Measurements from ENCODE around the gene BLNK. TPM values are rescaled to one million over a fixed set of nuclear protein-coding genes. Genes with fewer than 3 reads are reported as not detected.

BLNK gene
- polyA plus RNA-seq, 1 donor: 27.4 TPM

- H3K36me3 ChIP-seq (ENCODE audit: control insufficient read depth, insufficient read depth, low read length): no peaks in the 10 kb centered on the region
- no peaks in the 10 kb centered on the region for H3K27me3 ChIP-seq (ENCODE audit: control insufficient read depth, insufficient read depth, low read length)
- WGBS (ENCODE audit: insufficient coverage, low lambda C conversion rate): no CpG with 5 or more reads among the region's 3 CpGs
- no peaks in the 10 kb centered on the region for H3K4me1 ChIP-seq (ENCODE audit: control insufficient read depth, insufficient read depth, low read length)
- no peak overlapping the region for H3K4me3 ChIP-seq (ENCODE audit: low read length)
- DNase-seq: no peak
- no peak overlapping the region for H3K27ac ChIP-seq (ENCODE audit: low read length)
- H3K9me3 ChIP-seq (ENCODE audit: control insufficient read depth, low read depth, low read length): no peaks in the 10 kb centered on the region
These were observed 33.6 kb upstream of the BLNK start for GRCh38 chr10:96305019-96305418.

- no CpG with 5 or more reads among the region's 8 CpGs for whole genome bisulfite sequencing (ENCODE audit: insufficient coverage, low lambda C conversion rate)
- no peaks in the 10 kb centered on the region for H3K27me3 ChIP-seq (ENCODE audit: control insufficient read depth, insufficient read depth, low read length)
- no peaks in the 10 kb centered on the region for H3K36me3 ChIP-seq (ENCODE audit: control insufficient read depth, insufficient read depth, low read length)
These were observed 32.9 kb upstream of the BLNK start, which contains the start of gene DNTT for GRCh38 chr10:96304230-96304629. DNTT (plus strand) TSS chr10:96304434; CDS start chr10:96304498, 64 bp downstream.

GRCh38 chr10:96301616-96302015, 30.2 kb upstream of the BLNK start:
- Histone ChIP-seq H3K36me3 (ENCODE audit: control insufficient read depth, insufficient read depth, low read length) (no peaks in the 10 kb centered on the region), H3K27ac (ENCODE audit: low read length) (no peak overlapping the region), H3K9me3 (ENCODE audit: control insufficient read depth, low read depth, low read length) (no peaks in the 10 kb centered on the region), H3K4me3 (ENCODE audit: low read length) (no peak overlapping the region), H3K4me1 (ENCODE audit: control insufficient read depth, insufficient read depth, low read length) (no peaks in the 10 kb centered on the region), H3K27me3 (ENCODE audit: control insufficient read depth, insufficient read depth, low read length) (no peaks in the 10 kb centered on the region)
- no peak for DNase-seq
- no CpG with 5 or more reads among the region's 1 CpG for WGBS (ENCODE audit: insufficient coverage, low lambda C conversion rate)

More at GRCh38 chr10:96304230-96304629, 32.9 kb upstream of the BLNK start, which contains the start of gene DNTT:
- no peak for DNase-seq
- Histone ChIP-seq H3K4me3 (ENCODE audit: low read length) (no peak within 1 kb of the TSS), H3K27ac (ENCODE audit: low read length) (no peak within 1 kb of the TSS), H3K4me1 (ENCODE audit: control insufficient read depth, insufficient read depth, low read length) (no peaks in the 10 kb centered on the region), H3K9me3 (ENCODE audit: control insufficient read depth, low read depth, low read length) (no peaks in the 10 kb centered on the region)

GRCh38 chr10:96299383-96299782, 28.0 kb upstream of the BLNK start:
- WGBS (ENCODE audit: insufficient coverage, low lambda C conversion rate): no CpG with 5 or more reads among the region's 5 CpGs
- Histone ChIP-seq H3K9me3 (ENCODE audit: control insufficient read depth, low read depth, low read length) (no peaks in the 10 kb centered on the region), H3K4me1 (ENCODE audit: control insufficient read depth, insufficient read depth, low read length) (no peaks in the 10 kb centered on the region), H3K4me3 (ENCODE audit: low read length) (no peak overlapping the region), H3K36me3 (ENCODE audit: control insufficient read depth, insufficient read depth, low read length) (no peaks in the 10 kb centered on the region), H3K27me3 (ENCODE audit: control insufficient read depth, insufficient read depth, low read length) (no peaks in the 10 kb centered on the region), H3K27ac (ENCODE audit: low read length) (no peak overlapping the region)
- DNase-seq: no peak

GRCh38 chr10:96298362-96298761, 27.0 kb upstream of the BLNK start:
- DNase-seq: no peak
- H3K27me3 ChIP-seq (ENCODE audit: control insufficient read depth, insufficient read depth, low read length): no peaks in the 10 kb centered on the region
- H3K9me3 ChIP-seq (ENCODE audit: control insufficient read depth, low read depth, low read length): no peaks in the 10 kb centered on the region
- no peak overlapping the region for H3K27ac ChIP-seq (ENCODE audit: low read length)
- H3K4me1 ChIP-seq (ENCODE audit: control insufficient read depth, insufficient read depth, low read length): peaks cover 6% of the 10 kb centered on the region
- no peak overlapping the region for H3K4me3 ChIP-seq (ENCODE audit: low read length)
- 57% methylated on average over 1 of the region's 3 CpGs for WGBS (ENCODE audit: insufficient coverage, low lambda C conversion rate)
- H3K36me3 ChIP-seq (ENCODE audit: control insufficient read depth, insufficient read depth, low read length): no peaks in the 10 kb centered on the region

- Histone ChIP-seq H3K27ac (ENCODE audit: low read length) (no peak overlapping the region), H3K9me3 (ENCODE audit: control insufficient read depth, low read depth, low read length) (no peaks in the 10 kb centered on the region), H3K27me3 (ENCODE audit: control insufficient read depth, insufficient read depth, low read length) (no peaks in the 10 kb centered on the region), H3K4me3 (ENCODE audit: low read length) (no peak overlapping the region), H3K36me3 (ENCODE audit: control insufficient read depth, insufficient read depth, low read length) (no peaks in the 10 kb centered on the region), H3K4me1 (ENCODE audit: control insufficient read depth, insufficient read depth, low read length) (peaks cover 6% of the 10 kb centered on the region)
- WGBS (ENCODE audit: insufficient coverage, low lambda C conversion rate): 100% methylated on average over 1 of the region's 2 CpGs
- DNase-seq: no peak
These were observed 26.1 kb upstream of the BLNK start for GRCh38 chr10:96297486-96297885.

- no CpG with 5 or more reads among the region's 4 CpGs for WGBS (ENCODE audit: insufficient coverage, low lambda C conversion rate)
- H3K36me3 ChIP-seq (ENCODE audit: control insufficient read depth, insufficient read depth, low read length): no peaks in the 10 kb centered on the region
- H3K27ac ChIP-seq (ENCODE audit: low read length): no peak overlapping the region
- DNase-seq: no peak
- H3K4me3 ChIP-seq (ENCODE audit: low read length): no peak overlapping the region
- H3K9me3 ChIP-seq (ENCODE audit: control insufficient read depth, low read depth, low read length): no peaks in the 10 kb centered on the region
- H3K4me1 ChIP-seq (ENCODE audit: control insufficient read depth, insufficient read depth, low read length): peaks cover 6% of the 10 kb centered on the region
- no peaks in the 10 kb centered on the region for H3K27me3 ChIP-seq (ENCODE audit: control insufficient read depth, insufficient read depth, low read length)
These were observed 24.1 kb upstream of the BLNK start for GRCh38 chr10:96295475-96295874.

GRCh38 chr10:96292971-96293920, 21.9 kb upstream of the BLNK start:
- Histone ChIP-seq H3K36me3 (ENCODE audit: control insufficient read depth, insufficient read depth, low read length) (no peaks in the 10 kb centered on the region), H3K4me3 (ENCODE audit: low read length) (no peak overlapping the region), H3K4me1 (ENCODE audit: control insufficient read depth, insufficient read depth, low read length) (peaks cover 13% of the 10 kb centered on the region), H3K27ac (ENCODE audit: low read length) (peak overlapping the region; percentile 62), H3K9me3 (ENCODE audit: control insufficient read depth, low read depth, low read length) (no peaks in the 10 kb centered on the region), H3K27me3 (ENCODE audit: control insufficient read depth, insufficient read depth, low read length) (no peaks in the 10 kb centered on the region)
- WGBS (ENCODE audit: insufficient coverage, low lambda C conversion rate): 60% methylated on average over 1 of the region's 7 CpGs
- DNase-seq: peak; percentile 58 to 80

GRCh38 chr10:96290368-96291133, 19.2 kb upstream of the BLNK start:
- 100% methylated on average over 1 of the region's 4 CpGs for WGBS (ENCODE audit: insufficient coverage, low lambda C conversion rate)
- H3K4me3 ChIP-seq (ENCODE audit: low read length): no peak overlapping the region
- H3K9me3 ChIP-seq (ENCODE audit: control insufficient read depth, low read depth, low read length): no peaks in the 10 kb centered on the region
- H3K27me3 ChIP-seq (ENCODE audit: control insufficient read depth, insufficient read depth, low read length): no peaks in the 10 kb centered on the region
- DNase-seq: no peak
- H3K4me1 ChIP-seq (ENCODE audit: control insufficient read depth, insufficient read depth, low read length): peaks cover 28% of the 10 kb centered on the region
- no peaks in the 10 kb centered on the region for H3K36me3 ChIP-seq (ENCODE audit: control insufficient read depth, insufficient read depth, low read length)
- no peak overlapping the region for H3K27ac ChIP-seq (ENCODE audit: low read length)

GRCh38 chr10:96289218-96289910, 18.0 kb upstream of the BLNK start:
- peak overlapping the region; percentile 97 for H3K27ac ChIP-seq (ENCODE audit: low read length)
- H3K9me3 ChIP-seq (ENCODE audit: control insufficient read depth, low read depth, low read length): no peaks in the 10 kb centered on the region
- H3K4me1 ChIP-seq (ENCODE audit: control insufficient read depth, insufficient read depth, low read length): peaks cover 34% of the 10 kb centered on the region
- WGBS (ENCODE audit: insufficient coverage, low lambda C conversion rate): no CpG with 5 or more reads among the region's 9 CpGs
- no peaks in the 10 kb centered on the region for H3K27me3 ChIP-seq (ENCODE audit: control insufficient read depth, insufficient read depth, low read length)
- no peak overlapping the region for H3K4me3 ChIP-seq (ENCODE audit: low read length)
- H3K36me3 ChIP-seq (ENCODE audit: control insufficient read depth, insufficient read depth, low read length): no peaks in the 10 kb centered on the region
- no peak for DNase-seq

Measured in large intestine (tissue), 3 donors.